PC-9 (cell line): ENCODE measurements around the gene USH2A. TPM values are rescaled to one million over a fixed set of nuclear protein-coding genes. Genes with fewer than 3 reads are reported as not detected.

ENCODE experiments used
- BruUV-seq: library from RNA; stranded (reverse); fragments of 400-500 nt; replicated peaks from 2 replicates; lab custom pipeline; 2021; lab: Mats Ljungman, UMichigan
- CTCF ChIA-PET: fragments of 300-600 bp; sonication (Branson Sonifier 250); formaldehyde crosslinking; loops from one replicate; lab custom pipeline; 2022; ENCODE audit warnings: antibody characterized with exemption; lab: Charles Lee
- POLR2A ChIA-PET: fragments of 300-600 bp; sonication (Branson Sonifier 250); formaldehyde crosslinking; loops from one replicate; lab custom pipeline; 2022; ENCODE audit warnings: antibody characterized with exemption; ENCODE audit not compliant: unreplicated experiment; lab: Charles Lee
- DNase-seq, 2 experiments: peaks; one replicate each; pipeline versions ENCODE4 v3.0.0 to v3.0.0-alpha.2; 2015 to 2022; ENCODE audit warnings: mixed read lengths in 1 of 2
- H2AFZ ChIP-seq: fragments of 200-600 bp; sonication (generic); 2 replicates; pipeline ENCODE4 v1.8.1; 2017; ENCODE audit warnings: antibody characterized with exemption
- H3F3A ChIP-seq: fragments of 200-600 bp; sonication (generic); 2 replicates; pipeline ENCODE4 v1.8.1; 2017; ENCODE audit warnings: antibody characterized with exemption, mild to moderate bottlenecking, low read depth; ENCODE audit not compliant: insufficient read depth
- H3K27ac ChIP-seq: fragments of 200-600 bp; sonication (generic); 2 replicates; pipeline ENCODE4 v1.6.1; 2016; ENCODE audit warnings: mixed run types
- H3K27me3 ChIP-seq: fragments of 200-600 bp; sonication (generic); 2 replicates; pipeline ENCODE4 v1.6.1; 2016; ENCODE audit warnings: low read depth, mixed run types; ENCODE audit not compliant: insufficient read depth
- H3K36me3 ChIP-seq: fragments of 200-600 bp; sonication (generic); 2 replicates; pipeline ENCODE4 v1.6.1; 2016; ENCODE audit warnings: low read depth, mixed run types
- H3K4me1 ChIP-seq: fragments of 200-600 bp; sonication (generic); replicated peaks from 2 replicates; pipeline ENCODE4 v1.6.1; 2016; ENCODE audit warnings: mixed run types; ENCODE audit not compliant: insufficient read depth
- H3K4me2 ChIP-seq: fragments of 200-600 bp; sonication (generic); 2 replicates; pipeline ENCODE4 v1.6.1; 2017; ENCODE audit warnings: mixed run types
- H3K4me3 ChIP-seq: fragments of 200-600 bp; sonication (generic); 2 replicates; pipeline ENCODE4 v1.6.1; 2016; ENCODE audit warnings: mixed run types
- H3K79me2 ChIP-seq: fragments of 200-600 bp; sonication (generic); 2 replicates; pipeline ENCODE4 v1.6.1; 2017; ENCODE audit warnings: low read depth, mixed run types
- H3K9me2 ChIP-seq: fragments of 200-600 bp; sonication (generic); 2 replicates; pipeline ENCODE4 v1.8.1; 2017; ENCODE audit warnings: mild to moderate bottlenecking; ENCODE audit not compliant: insufficient read depth
- H3K9me3 ChIP-seq: fragments of 200-600 bp; sonication (generic); 2 replicates; pipeline ENCODE4 v1.8.1; 2016; ENCODE audit warnings: low read depth; ENCODE audit not compliant: insufficient read depth
- H4K20me1 ChIP-seq: fragments of 200-600 bp; sonication (generic); 2 replicates; pipeline ENCODE4 v1.8.1; 2017; ENCODE audit not compliant: insufficient read depth
- CTCF ChIP-seq: fragments of 200-600 bp; sonication (generic); conservative IDR thresholded peaks from 2 replicates; pipeline ENCODE4 v1.6.1; 2017; ENCODE audit warnings: mixed run types, antibody characterized with exemption, mild to moderate bottlenecking, moderate library complexity
- EZH2 ChIP-seq: fragments of 200-600 bp; sonication (generic); IDR thresholded peaks from 2 replicates; pipeline ENCODE4 v1.8.0; 2017; ENCODE audit warnings: antibody characterized with exemption, low read depth
- intact Hi-C: fragments of 100-400 bp; cut with micrococcal nuclease; formaldehyde crosslinking; loops from one replicate; pipeline ENCODE4 v1.10.0; 2022; ENCODE audit not compliant: unreplicated experiment
- total RNA-seq: library from RNA; stranded (reverse); gene quantifications from 2 replicates; pipeline ENCODE4 v1.2.3, GENCODE V29; 2021

USH2A gene
- total RNA-seq, 1 experiment from 2014 or later, result not detected

- Histone ChIP-seq H2AFZ (no peak overlapping the region), H3K9me3 (no peaks in the 10 kb centered on the region), H3K4me1 (no peaks in the 10 kb centered on the region), H4K20me1 (no peaks in the 10 kb centered on the region), H3F3A (no peaks in the 10 kb centered on the region), H3K36me3 (no peaks in the 10 kb centered on the region), H3K9me2 (no peaks in the 10 kb centered on the region; the same call in 1 of the 2 replicates), H3K79me2 (no peaks in the 10 kb centered on the region), H3K4me3 (no peak overlapping the region), H3K27me3 (no peaks in the 10 kb centered on the region), H3K4me2 (no peak overlapping the region), H3K27ac (no peak overlapping the region)
- intact Hi-C loops, result no loop called here
- BruUV-seq, result no TSS peak
- CTCF ChIA-PET, result no interaction called here
- POLR2A ChIA-PET, result no interaction called here
- no peak for TF ChIP-seq EZH2
- no peak for TF ChIP-seq CTCF
- no peak for DNase-seq
Measured at GRCh38 chr1:216194721-216195120, 228.5 kb downstream of the USH2A start.

GRCh38 chr1:216193839-216194443, 229.3 kb downstream of the USH2A start:
- H3K9me3 ChIP-seq, result no peaks in the 10 kb centered on the region
- H3K9me2 ChIP-seq, result no peaks in the 10 kb centered on the region; the same call in 1 of the 2 replicates
- no peaks in the 10 kb centered on the region for H3K36me3 ChIP-seq
- no TSS peak for BruUV-seq
- TF ChIP-seq CTCF (no peak; the same call in 1 of the 2 replicates), EZH2 (no peak)
- CTCF ChIA-PET, result interaction anchor here (0.6 kb wide), 1 partner anchor 765 kb away, joined by 6 read pairs; no protein-coding TSS in a partner anchor
- H2AFZ ChIP-seq, result no peak overlapping the region
- no peak for DNase-seq
- no peak overlapping the region for H3K27ac ChIP-seq
- H3F3A ChIP-seq, result no peaks in the 10 kb centered on the region
- intact Hi-C loops, result no loop called here
- no peaks in the 10 kb centered on the region for H3K79me2 ChIP-seq
- H3K27me3 ChIP-seq, result no peaks in the 10 kb centered on the region
- H3K4me2 ChIP-seq, result no peak overlapping the region
- POLR2A ChIA-PET, result interaction anchor here (0.6 kb wide), 1 partner anchor 480 kb away, joined by 4 read pairs; no protein-coding TSS in a partner anchor
- H3K4me3 ChIP-seq, result no peak overlapping the region
- H4K20me1 ChIP-seq, result no peaks in the 10 kb centered on the region
- no peaks in the 10 kb centered on the region for H3K4me1 ChIP-seq

DNA sequence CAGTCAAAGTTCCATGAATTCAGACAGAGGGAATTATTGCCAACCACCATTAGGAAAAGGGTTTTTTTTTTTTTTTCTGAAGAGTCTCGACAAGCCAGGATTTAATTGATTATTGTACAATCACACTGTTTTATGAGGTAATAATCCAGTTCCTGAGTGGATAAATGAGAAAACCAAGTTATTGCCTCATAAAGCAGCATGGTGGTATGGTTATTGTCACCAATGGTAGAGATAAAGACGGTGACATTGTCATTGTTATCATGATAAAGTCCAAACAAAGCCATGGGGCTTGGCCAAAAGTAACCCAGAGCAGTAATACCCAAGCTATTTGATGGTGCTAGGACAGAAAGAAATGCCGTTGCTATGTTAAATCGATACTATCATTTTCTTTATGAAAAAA, 232.8 kb downstream of the USH2A start:
- no peaks in the 10 kb centered on the region for H3K4me1 ChIP-seq
- BruUV-seq, result no TSS peak
- H3K9me2 ChIP-seq, result no peaks in the 10 kb centered on the region; the same call in 1 of the 2 replicates
- ChIA-PET POLR2A (no interaction called here), CTCF (no interaction called here)
- H3F3A ChIP-seq, result no peaks in the 10 kb centered on the region
- no peaks in the 10 kb centered on the region for H4K20me1 ChIP-seq
- intact Hi-C loops, result no loop called here
- H3K4me2 ChIP-seq, result no peak overlapping the region
- H3K27me3 ChIP-seq, result no peaks in the 10 kb centered on the region
- H2AFZ ChIP-seq, result 0 out of 2 replicates have a peak overlapping the region, but pooled peaks have one; percentile 58
- H3K36me3 ChIP-seq, result no peaks in the 10 kb centered on the region
- H3K27ac ChIP-seq, result no peak overlapping the region
- TF ChIP-seq CTCF (no peak), EZH2 (no peak)
- H3K9me3 ChIP-seq, result no peaks in the 10 kb centered on the region
- H3K79me2 ChIP-seq, result no peaks in the 10 kb centered on the region
- H3K4me3 ChIP-seq, result no peak overlapping the region
- DNase-seq, result no peak
